ENCODE measurements around the gene AADACL2. TPM values are rescaled to one million over a fixed set of nuclear protein-coding genes. Genes with fewer than 3 reads are reported as not detected.
A peak's percentile ranks its signal among the peaks of the same experiment; 100 is the strongest.

AADACL2 gene
- total and polyA plus RNA-seq, 9 of the 15 experiments (the other 6 are each of a cell fraction or from before 2014, with no cell fraction given) = not detected

DNA sequence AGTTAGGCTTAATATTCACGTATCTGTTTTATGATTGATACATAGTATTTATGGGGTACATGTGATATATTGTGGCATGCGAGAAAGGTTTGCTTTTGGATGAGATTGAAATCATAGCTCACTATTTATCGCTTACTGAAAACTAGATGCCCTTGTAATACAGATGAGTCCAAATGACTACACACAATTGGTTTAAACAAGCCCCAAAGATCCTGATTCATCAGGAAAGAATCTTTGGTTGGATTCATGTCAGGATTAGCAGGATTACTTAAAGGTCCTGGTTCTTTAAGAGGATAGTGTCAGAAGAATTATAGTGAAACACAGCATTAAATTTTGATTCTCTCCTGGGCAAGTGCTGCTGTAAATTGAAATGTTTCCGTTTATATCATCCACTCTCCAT is 61.5 kb downstream of the AADACL2 start (continued):
- TF ChIP-seq, protein P1, sequence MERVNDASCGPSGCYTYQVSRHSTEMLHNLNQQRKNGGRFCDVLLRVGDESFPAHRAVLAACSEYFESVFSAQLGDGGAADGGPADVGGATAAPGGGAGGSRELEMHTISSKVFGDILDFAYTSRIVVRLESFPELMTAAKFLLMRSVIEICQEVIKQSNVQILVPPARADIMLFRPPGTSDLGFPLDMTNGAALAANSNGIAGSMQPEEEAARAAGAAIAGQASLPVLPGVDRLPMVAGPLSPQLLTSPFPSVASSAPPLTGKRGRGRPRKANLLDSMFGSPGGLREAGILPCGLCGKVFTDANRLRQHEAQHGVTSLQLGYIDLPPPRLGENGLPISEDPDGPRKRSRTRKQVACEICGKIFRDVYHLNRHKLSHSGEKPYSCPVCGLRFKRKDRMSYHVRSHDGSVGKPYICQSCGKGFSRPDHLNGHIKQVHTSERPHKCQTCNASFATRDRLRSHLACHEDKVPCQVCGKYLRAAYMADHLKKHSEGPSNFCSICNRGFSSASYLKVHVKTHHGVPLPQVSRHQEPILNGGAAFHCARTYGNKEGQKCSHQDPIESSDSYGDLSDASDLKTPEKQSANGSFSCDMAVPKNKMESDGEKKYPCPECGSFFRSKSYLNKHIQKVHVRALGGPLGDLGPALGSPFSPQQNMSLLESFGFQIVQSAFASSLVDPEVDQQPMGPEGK (CRISPR knock-in tag; IDR thresholded peaks at IDR 0.05; ENCODE audit: borderline replicate concordance) = no peak
- TF ChIP-seq RHOXF2B (CRISPR knock-in tag; conservative IDR thresholded peaks at IDR 0.05) (no peak), HDAC2 (IDR thresholded peaks at IDR 0.05) (no peak)

DNA sequence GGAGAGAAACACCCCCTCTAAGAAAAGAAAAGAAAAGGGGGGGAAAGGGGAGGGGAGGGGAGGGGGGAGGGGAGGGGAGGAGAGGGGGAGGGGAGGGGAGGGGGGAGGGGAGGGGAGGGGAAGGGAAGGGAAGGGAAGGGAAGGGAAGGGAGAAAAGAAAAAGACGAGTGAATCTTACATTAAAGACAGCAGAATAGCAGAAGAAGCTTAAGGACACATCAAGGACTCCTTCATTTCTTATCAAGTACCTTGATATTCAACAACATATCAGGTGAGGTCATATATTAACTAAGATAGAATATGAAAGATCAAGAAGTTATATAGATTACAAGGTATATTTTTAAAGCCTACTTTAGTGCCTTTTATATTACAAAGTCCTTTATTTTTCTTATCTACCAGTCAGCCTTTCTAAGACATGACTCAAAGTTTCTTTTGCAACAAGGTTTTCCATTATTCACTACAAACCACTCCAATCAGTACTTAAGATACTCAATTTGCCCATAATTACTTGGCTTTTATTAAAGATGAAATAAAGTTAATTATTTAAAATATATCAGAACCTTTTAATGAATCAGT is 62.5 kb downstream of the AADACL2 start:
- H3K27me3 ChIP-seq (ENCODE audit: control insufficient read depth in 2 of 2, insufficient read depth in 2 of 2, low read length in 2 of 2) = no peaks in the 10 kb centered on the region
- ATAC-seq (no peak), DNase-seq (ENCODE audit: extremely low read depth in 1 of 4, low spot score in 3 of 4) (no peak), FAIRE-seq (no peak)
- intact Hi-C loops (cut with micrococcal nuclease) = no loop called here
- POLR2A ChIA-PET = no interaction called here
- no peak overlapping the region for H3K9ac ChIP-seq (ENCODE audit: insufficient read depth in 1 of 2, low read depth in 2 of 2, low read length in 2 of 2)
- H3K27ac ChIP-seq (ENCODE audit: extremely low read depth, low read depth, low read length) = no peak overlapping the region
- CTCF ChIA-PET (ENCODE audit: low intra/inter-chr PET ratio) = no interaction called here
- H4K20me1 ChIP-seq (replicated peaks; ENCODE audit: control insufficient read depth, insufficient read depth, low read length) = no peaks in the 10 kb centered on the region
- no peak overlapping the region for H3K4me3 ChIP-seq
- in situ Hi-C loops (cut with MboI) = no loop called here
- H3K79me2 ChIP-seq (ENCODE audit: control insufficient read depth, insufficient read depth, low read length) = no peaks in the 10 kb centered on the region
- no peaks in the 10 kb centered on the region for H3K9me1 ChIP-seq (ENCODE audit: control insufficient read depth, insufficient read depth, low read length)
- H3K4me2 ChIP-seq (ENCODE audit: insufficient read depth, low read length) = no peak overlapping the region
- H3K36me3 ChIP-seq (ENCODE audit: control insufficient read depth, insufficient read depth, low read length) = no peaks in the 10 kb centered on the region
- no peaks in the 10 kb centered on the region for H3K9me3 ChIP-seq (replicated peaks; ENCODE audit: control insufficient read depth, insufficient read depth, low read depth, low read length)
- H2AFZ ChIP-seq (ENCODE audit: low read depth, low read length) = no peak overlapping the region
- no TSS peak for BruUV-seq (replicated peaks)
- WGBS (ENCODE audit: insufficient coverage, low coverage, missing lambda C conversion rate) = no CpG with 5 or more reads among the region's 1 CpG
- TF ChIP-seq PCBP2 (IDR thresholded peaks at IDR 0.05; ENCODE audit: low read depth, low read length, poor library complexity, severe bottlenecking) (peak; percentile 78), ZNF282 (CRISPR knock-in tag; IDR thresholded peaks at IDR 0.05) (no peak), PCBP1 (IDR thresholded peaks at IDR 0.05; ENCODE audit: low read depth, low read length, poor library complexity, severe bottlenecking) (peak; percentile 53), HNRNPK (IDR thresholded peaks at IDR 0.05; ENCODE audit: low read depth, low read length, poor library complexity, severe bottlenecking) (peak; percentile 88)
- TF ChIP-seq, protein P2, sequence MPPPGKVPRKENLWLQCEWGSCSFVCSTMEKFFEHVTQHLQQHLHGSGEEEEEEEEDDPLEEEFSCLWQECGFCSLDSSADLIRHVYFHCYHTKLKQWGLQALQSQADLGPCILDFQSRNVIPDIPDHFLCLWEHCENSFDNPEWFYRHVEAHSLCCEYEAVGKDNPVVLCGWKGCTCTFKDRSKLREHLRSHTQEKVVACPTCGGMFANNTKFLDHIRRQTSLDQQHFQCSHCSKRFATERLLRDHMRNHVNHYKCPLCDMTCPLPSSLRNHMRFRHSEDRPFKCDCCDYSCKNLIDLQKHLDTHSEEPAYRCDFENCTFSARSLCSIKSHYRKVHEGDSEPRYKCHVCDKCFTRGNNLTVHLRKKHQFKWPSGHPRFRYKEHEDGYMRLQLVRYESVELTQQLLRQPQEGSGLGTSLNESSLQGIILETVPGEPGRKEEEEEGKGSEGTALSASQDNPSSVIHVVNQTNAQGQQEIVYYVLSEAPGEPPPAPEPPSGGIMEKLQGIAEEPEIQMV (tag; conservative IDR thresholded peaks at IDR 0.05; ENCODE audit: low read depth) = no peak
- H3K4me1 ChIP-seq (replicated peaks in 1 of 2; ENCODE audit: control insufficient read depth in 2 of 2, insufficient read depth in 2 of 2, low read length in 2 of 2) = peaks cover 0 to 3% of the 10 kb centered on the region in 2 experiments; a peak in 1 of 5 replicates
